Caki2 (cell line): ENCODE data around the gene CD93. TPM values are rescaled to one million over a fixed set of nuclear protein-coding genes. Genes with fewer than 3 reads are reported as not detected.

Experiments used
- DNase-seq: peaks from one replicate; pipeline ENCODE4 v3.0.0-alpha.2; 2015; ENCODE audit warnings: low read depth
- in situ Hi-C: cut with HindIII; loops from 2 replicates; pipeline ENCODE4 v1.10.0; 2016; ENCODE audit warnings: low sequenced_read_pairs, low pct_unique_long_range_greater_than_20kb, mixed read lengths
- total RNA-seq: library from RNA; depleted of rRNA; stranded (reverse); fragments of >200 nt; shearing (Covaris generic); gene quantifications from 2 replicates; pipeline ENCODE4 v1.2.3, GENCODE V29; 2014; ENCODE audit warnings: low replicate concordance; rRNA removed

CD93 gene, protein sequence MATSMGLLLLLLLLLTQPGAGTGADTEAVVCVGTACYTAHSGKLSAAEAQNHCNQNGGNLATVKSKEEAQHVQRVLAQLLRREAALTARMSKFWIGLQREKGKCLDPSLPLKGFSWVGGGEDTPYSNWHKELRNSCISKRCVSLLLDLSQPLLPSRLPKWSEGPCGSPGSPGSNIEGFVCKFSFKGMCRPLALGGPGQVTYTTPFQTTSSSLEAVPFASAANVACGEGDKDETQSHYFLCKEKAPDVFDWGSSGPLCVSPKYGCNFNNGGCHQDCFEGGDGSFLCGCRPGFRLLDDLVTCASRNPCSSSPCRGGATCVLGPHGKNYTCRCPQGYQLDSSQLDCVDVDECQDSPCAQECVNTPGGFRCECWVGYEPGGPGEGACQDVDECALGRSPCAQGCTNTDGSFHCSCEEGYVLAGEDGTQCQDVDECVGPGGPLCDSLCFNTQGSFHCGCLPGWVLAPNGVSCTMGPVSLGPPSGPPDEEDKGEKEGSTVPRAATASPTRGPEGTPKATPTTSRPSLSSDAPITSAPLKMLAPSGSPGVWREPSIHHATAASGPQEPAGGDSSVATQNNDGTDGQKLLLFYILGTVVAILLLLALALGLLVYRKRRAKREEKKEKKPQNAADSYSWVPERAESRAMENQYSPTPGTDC
- not detected in 2 replicates for total RNA-seq

DNA sequence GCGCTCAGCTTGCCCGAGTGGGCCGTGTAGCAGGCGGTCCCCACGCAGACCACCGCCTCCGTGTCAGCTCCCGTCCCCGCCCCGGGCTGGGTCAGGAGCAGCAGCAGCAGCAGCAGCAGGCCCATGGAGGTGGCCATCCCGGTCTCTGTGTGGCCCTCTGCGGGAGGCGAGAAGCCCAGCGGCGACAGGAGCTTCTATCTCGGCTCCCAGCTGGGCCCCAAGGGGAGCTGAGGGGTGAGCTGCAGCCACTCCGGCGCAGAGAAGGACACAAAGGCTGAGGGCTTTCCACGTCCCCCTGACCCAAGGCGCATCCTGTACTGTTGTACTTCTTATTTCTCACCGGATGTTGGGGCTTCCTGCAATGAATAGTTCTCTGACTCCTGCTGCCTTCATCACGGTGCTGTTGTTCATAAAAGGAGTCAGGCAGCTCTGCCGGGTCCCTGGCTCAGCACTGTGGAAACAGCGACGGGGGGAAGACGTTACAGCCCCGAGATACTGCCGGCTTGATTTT is at the start of gene CD93:
Gene CD93, minus strand, starts transcription at position 269 of the 511 bp plus-strand sequence. Its CDS starts 132 bp downstream, at position 137.
- no peak for DNase-seq
- in situ Hi-C loops = no loop called here

DNA sequence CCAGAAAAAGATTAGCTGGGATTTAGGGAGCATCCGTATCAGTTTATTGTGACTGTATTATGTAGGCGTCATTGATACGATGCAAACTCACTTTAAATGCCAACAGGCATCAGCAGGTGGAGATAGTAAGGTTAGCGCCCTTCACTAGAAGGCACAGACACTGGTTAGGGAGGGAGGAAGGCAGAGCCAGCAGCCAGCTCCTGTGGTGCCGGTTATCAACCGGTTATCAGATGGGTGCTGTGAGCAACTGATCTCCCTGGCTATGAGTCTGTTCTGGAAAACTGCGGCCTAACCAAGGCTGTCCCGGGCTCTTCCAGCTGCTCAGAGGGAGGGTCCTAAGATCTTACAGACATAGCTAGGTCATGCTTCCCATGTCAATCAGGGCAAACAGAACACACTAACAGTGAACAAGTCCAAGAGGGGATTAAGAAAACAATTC is 47.5 kb upstream of the CD93 start:
- in situ Hi-C loops = no loop called here
- no peak for DNase-seq

DNA sequence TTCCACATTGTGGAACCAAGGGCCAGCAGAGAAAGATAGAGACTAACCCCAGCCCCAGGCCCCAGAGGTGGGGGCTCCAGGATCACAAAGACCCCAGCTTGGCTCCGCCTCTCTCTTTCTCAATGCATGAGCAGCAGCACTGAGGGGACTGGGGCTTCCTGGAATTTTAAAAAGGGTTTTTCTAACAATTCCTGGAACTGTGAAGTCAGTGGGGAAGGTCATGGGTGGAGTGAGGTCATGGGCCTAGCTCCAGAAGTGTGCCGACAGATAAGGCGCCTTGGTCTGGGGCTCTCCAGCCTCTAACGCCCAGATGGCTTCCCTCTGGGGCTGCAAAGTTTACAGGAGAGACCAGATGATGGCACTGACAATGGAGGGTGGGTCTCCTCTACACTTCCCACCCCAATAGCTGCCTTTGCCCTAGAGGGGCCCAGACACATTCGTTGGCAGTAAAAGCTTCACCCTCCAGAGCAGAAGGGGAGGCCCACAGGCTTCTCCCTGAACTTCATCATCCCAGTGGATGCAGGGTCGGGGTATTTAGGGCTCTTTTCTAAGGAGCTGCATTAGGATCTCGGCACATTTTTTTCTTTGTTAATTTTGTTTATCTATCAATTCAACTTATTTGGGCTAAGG is 46.9 kb upstream of the CD93 start:
- in situ Hi-C loops = no loop called here

DNA sequence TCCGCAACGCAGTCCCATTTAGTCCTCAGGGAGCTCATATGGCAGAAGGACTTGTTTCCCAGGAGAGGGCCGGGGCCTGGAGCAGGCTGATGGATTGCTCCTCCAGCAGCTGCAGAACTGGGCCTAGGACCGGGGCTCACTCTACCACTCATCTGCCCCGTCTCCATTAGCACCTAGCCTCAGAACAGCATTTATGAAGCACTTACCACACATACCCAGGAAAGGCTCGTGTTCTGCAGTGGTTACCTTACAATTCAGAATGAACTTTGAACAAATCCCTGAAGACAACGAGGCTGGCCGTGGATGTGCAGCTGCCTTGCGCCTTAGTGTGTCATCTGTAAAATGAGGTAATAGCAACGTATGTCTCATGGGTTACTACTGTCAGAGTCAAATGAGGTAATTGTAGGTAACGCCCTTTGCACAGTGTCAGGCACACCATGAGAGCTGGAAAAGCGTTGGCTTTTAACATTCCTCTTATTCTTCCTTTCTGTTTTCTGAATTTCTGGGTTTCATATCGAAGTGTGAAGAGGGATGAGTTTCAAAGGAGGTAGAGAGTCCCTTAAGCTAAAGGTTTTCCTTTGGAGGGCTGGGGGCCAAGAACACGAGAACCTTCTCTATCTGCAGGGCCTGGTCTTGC is 46.3 kb upstream of the CD93 start:
- in situ Hi-C loops = no loop called here
- DNase-seq = no peak

More for the DNA sequence above, 46.9 kb upstream of the CD93 start:
- no peak for DNase-seq

DNA sequence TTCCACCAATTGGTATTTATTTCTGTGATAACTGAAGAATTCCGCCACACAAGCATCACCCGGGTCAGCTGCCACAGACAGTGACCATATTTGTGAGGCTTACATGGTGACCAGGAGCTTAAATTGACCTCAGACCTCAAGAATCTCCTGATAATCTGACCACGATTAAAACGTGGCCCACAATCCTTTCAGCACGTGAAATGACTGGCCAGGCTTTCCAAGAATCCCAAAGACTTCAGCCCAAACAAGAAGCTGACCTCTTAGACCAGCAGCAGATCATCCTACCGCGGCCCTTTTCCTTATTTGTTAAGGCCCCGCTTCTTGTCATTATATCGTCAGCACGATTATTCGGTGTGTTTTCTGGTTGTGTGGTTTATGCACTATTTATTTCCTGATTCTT is 45.6 kb upstream of the CD93 start:
- no peak for DNase-seq
- in situ Hi-C loops = no loop called here

DNA sequence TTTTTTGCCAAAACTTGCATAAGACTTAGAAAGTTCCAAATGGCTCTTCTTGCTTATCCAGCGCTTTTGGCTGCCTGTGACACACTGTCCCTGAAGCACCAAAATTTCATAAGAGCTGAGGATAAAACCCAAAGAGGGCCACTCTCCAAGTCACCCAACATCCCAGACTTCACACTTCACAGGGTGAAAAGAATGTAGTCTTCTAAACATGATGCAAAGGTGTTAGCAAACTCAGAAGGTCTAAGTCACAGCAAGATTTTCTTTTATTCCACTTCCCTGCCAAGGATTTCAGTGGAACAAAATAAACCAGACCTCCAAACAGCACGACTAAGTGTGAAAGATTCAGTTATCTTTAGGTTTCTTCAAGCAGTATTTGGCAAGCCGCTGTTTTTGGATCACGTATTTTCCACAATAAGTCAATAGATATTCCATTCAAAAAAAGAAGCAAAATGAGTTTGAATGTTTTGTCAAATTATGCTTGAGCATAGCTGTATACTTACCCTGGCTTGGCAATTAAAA is 44.6 kb upstream of the CD93 start:
- in situ Hi-C loops = no loop called here
- DNase-seq = no peak

DNA sequence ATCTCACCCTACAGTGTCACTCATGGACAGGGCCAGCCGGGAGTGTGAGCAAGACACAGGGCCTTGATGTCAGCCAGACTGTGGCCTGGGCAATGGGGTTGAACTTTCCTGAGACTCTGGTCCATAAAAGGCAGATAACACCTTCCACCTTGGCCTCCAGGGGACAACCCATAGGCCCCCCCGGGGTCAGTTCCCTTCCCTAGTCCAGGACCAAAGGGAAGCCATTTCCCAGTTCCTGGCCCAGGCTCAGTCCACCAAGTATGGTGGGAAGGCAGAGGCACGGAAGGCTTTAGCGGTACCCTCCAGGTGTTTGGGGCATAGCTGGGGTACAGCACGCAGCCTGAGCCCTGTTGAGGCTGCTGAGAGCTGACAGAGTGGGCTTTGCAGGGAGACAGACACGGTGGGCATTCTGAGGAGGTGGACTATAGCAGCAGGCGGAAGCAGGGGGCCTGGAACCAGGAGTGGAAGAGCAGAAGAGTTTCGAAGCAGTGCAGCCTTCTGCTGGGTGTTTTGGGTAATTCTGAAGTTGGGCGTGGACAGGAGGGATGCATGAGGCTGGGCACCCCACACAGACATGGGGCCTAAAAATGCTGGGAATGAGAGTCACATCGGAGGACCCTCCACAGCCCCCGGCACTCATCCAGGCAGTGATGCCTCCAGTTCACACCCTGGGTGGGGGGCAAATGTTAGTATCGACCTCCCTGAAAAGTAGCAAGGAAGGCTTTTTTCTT is 43.9 kb upstream of the CD93 start:
- no peak for DNase-seq
- in situ Hi-C loops = no loop called here

- DNase-seq = no peak
- in situ Hi-C loops = no loop called here
These were observed 43.1 kb upstream of the CD93 start for GRCh38 chr20:23129266-23129665.

GRCh38 chr20:23128461-23129125 is 42.5 kb upstream of the CD93 start:
- no peak for DNase-seq
- in situ Hi-C loops = no loop called here

GRCh38 chr20:23127506-23128279 is 41.6 kb upstream of the CD93 start:
- in situ Hi-C loops = no loop called here
- DNase-seq = no peak

GRCh38 chr20:23126281-23127061 is 40.3 kb upstream of the CD93 start:
- in situ Hi-C loops = no loop called here

DNA sequence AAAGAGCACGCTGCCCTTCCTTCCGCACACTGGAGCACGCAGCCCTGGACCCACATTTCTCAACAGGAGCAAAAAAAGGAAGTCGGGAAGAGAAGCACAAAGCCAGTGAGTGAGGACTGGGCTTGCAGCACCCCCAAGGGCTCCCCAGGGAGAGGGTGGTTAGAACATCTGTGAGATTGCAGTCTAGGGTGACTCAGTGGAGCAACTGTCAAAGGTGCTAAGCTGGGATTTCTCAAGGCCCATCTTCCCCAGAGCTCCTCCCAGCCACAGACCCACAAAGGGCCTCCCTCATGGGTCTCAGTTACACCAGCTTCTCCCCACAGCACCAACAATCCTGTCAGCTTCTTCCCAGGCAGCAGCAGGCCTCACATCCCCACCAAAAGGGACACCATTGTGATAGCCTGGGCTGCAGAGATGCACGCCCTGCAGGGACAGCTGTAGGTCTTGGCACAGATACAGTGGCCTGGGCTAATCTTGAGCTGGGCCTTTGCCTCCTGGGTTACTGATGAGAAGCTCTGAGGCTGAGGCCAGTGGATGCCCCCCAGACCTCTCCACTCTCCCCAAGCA is 39.6 kb upstream of the CD93 start:
- no peak for DNase-seq
- in situ Hi-C loops = no loop called here

More at GRCh38 chr20:23126281-23127061, 40.3 kb upstream of the CD93 start:
- DNase-seq = no peak

DNA sequence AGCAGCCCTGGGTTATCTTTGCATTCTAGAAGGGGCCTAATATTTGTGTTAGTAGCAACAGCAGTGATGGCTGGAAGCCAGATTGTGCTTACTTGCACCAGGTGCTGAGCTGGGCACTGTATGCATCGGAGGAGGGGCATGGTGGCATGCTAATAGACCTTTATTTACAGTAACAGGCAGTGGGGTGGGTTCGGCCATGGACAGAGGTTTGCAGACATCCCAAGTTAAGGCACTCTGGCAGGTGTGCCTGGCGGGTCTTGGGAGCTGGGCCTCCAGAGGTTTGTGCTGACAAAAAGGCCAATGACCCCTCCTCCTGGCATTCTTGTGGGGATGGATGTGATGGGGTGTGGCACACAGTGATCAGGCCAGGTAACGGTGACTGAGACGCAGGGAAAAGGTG is 39.0 kb upstream of the CD93 start:
- no peak for DNase-seq
- in situ Hi-C loops = no loop called here

DNA sequence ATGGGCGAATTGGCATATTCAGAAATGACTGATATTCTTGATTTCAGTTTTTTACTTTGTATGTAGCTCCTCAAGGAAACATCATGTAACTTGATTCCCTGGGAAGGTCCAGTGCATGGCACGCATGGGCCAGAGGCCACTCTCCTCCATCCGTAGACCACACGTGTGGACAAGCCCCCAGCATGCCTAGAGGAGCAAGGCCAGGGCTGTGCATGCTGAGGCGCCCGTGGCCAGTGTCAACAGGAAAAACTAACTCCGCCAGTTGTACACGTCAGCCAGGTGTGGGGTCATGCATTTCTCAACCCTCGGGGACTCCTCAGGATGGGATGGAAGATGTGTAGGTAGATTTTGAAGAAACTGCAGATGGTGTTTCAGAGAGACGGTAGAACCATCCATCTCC is 37.8 kb upstream of the CD93 start:
- in situ Hi-C loops = no loop called here
- no peak for DNase-seq

GRCh38 chr20:23122796-23123655 is 36.9 kb upstream of the CD93 start:
- in situ Hi-C loops = no loop called here

More at GRCh38 chr20:23122796-23123655, 36.9 kb upstream of the CD93 start:
- no peak for DNase-seq
